ENCODE results near the gene FBXW5. TPM values are rescaled to one million over a fixed set of nuclear protein-coding genes. Genes with fewer than 3 reads are reported as not detected.

Gene FBXW5
- total and polyA plus RNA-seq, 5 donors = 108 to 150 (median 122) TPM

DNA sequence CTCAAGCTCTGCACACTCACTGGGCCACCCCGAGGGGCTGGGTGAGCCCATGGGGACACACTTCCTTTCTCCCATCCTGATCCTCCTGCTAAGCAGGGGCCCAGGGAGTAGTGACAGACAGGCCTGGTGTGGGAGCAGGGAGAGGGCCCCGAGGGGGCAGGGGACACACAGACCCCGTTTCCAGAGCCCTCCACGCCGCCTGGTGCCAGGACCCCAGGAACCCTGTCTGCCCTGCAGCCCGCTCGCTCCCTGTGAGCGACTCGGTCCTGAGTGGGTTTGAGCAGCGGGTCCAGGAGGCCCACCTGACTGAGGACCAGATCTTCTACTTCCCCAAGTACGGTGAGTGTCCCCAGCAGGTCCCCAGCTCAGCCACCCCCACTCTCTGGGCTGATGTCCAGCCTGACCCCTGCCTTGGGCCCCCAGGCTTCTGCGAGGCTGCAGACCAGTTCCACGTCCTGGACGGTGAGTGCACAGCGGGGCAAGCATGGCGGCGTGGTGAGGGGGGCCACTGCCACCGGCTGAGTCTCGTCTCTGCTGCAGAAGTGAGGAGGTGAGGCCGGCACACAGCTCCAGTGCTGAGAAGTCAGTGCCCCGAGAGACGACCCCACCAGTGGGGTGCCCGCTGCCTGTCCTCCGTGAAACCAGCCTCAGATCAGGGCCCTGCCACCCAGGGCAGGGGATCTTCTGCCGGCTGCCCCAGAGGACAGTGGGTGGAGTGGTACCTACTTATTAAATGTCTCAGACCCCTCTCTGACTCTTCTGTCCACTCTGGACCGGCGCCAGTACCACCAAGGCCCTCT lies 1.9 kb upstream of the FBXW5 start:
- DNase-seq (peak in 2 of 3 donors; percentile 60 to 71), ATAC-seq (no peak)
- Histone ChIP-seq H3K4me3 (ENCODE audit: low read length) (no peak overlapping the region), H3K4me1 (ENCODE audit: control insufficient read depth, insufficient read depth, low read length) (no peaks in the 10 kb centered on the region), H3K27me3 (ENCODE audit: control insufficient read depth, insufficient read depth) (no peaks in the 10 kb centered on the region), H3K27ac (ENCODE audit: low read length) (no peak overlapping the region), H3K9me3 (ENCODE audit: control insufficient read depth, low read length) (no peaks in the 10 kb centered on the region)
- WGBS = 76% methylated on average over 27 of the region's 27 CpGs
- intact Hi-C loops (cut with DNase I) = loop anchor here in 3 of 4 donors (5.0 to 10.0 kb wide), 7 partner anchors 36 to 152 kb away; partner anchors contain the start of genes ABCA2 (in 1 of the 3), AJM1 (in 1 of the 3), CCDC183 (in 1 of the 3) and FUT7 (in 1 of the 3)

DNA sequence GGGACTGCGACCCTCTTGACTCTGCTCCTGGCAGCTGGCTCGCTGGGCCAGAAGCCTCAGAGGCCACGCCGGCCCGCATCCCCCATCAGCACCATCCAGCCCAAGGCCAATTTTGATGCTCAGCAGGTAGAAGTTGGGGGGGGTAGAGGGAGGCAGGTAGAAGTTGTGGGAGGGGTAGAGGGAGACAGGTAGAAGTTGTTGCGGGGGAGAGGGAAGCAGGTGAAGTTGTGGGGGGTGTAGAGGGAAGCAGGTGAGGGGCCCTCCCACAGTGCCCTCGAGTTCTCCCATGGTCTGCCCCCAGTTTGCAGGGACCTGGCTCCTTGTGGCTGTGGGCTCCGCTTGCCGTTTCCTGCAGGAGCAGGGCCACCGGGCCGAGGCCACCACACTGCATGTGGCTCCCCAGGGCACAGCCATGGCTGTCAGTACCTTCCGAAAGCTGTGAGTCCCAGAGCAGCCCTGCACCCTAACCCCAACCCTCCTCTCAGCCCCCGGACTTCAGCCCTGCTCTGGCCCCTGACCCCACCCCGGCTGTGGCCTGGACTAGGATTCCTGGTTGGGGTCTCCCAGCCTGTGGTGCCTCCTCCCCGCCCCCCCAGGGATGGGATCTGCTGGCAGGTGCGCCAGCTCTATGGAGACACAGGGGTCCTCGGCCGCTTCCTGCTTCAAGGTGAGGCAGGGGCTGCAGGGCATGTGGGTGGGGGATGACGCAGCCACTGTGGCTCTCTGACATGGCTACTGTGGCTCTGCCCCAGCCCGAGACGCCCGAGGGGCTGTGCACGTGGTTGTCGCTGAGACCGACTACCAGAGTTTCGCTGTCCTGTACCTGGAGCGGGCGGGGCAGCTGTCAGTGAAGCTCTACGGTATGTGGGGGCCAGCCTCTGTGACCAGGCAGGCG lies 1.0 kb upstream of the FBXW5 start:
- Histone ChIP-seq H3K4me1 (ENCODE audit: control insufficient read depth, insufficient read depth, low read length) (no peaks in the 10 kb centered on the region), H3K27ac (ENCODE audit: low read length) (no peak overlapping the region), H3K4me3 (ENCODE audit: low read length) (no peak overlapping the region), H3K27me3 (ENCODE audit: control insufficient read depth, insufficient read depth) (no peaks in the 10 kb centered on the region), H3K9me3 (ENCODE audit: control insufficient read depth, low read length) (no peaks in the 10 kb centered on the region)
- DNase-seq (peak; percentile 50 to 76 (median 68)), ATAC-seq (no peak)
- intact Hi-C loops (cut with DNase I) = loop anchor here in 3 of 4 donors (5.0 to 10.0 kb wide), 7 partner anchors 37 to 151 kb away; partner anchors contain the start of genes ABCA2 (in 1 of the 3), AJM1 (in 1 of the 3), CCDC183 (in 1 of the 3) and FUT7 (in 1 of the 3)
- 89% methylated on average over 30 of the region's 30 CpGs for WGBS

DNA sequence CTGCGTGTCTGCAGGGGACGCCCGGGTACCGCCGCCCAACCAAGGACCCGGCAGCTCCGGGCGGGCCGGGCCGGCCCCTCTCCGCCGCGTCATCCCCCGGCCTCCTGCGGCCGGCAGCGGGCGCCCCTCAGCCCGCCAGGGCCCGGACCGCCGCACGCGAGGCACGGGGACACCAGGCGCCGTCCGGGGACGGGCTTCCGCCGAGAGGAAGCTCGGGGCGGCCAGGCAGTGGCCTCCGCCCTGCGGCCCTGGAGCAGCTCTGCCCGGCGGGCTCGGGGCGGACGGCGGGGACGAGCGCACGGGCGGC lies 373 bp downstream of the FBXW5 start:
- peak overlapping the region; percentile 75 for H3K4me3 ChIP-seq (ENCODE audit: low read length)
- intact Hi-C loops (cut with DNase I) = loop anchor here in 3 of 4 donors (5.0 to 10.0 kb wide), 7 partner anchors 62 to 152 kb away; partner anchors contain the start of genes PHPT1 (in 2 of the 3), TMEM141 (in 2 of the 3), AJM1 (in 1 of the 3) and CCDC183 (in 1 of the 3)
- ATAC-seq = peak; percentile 12 to 31
- no peaks in the 10 kb centered on the region for H3K27me3 ChIP-seq (ENCODE audit: control insufficient read depth, insufficient read depth)
- no peaks in the 10 kb centered on the region for H3K4me1 ChIP-seq (ENCODE audit: control insufficient read depth, insufficient read depth, low read length)
- H3K9me3 ChIP-seq (ENCODE audit: control insufficient read depth, low read length) = no peaks in the 10 kb centered on the region
- peak overlapping the region; percentile 93 for H3K27ac ChIP-seq (ENCODE audit: low read length)
- DNase-seq = no peak
- under 1% methylated on average over 45 of the region's 45 CpGs for WGBS

DNA sequence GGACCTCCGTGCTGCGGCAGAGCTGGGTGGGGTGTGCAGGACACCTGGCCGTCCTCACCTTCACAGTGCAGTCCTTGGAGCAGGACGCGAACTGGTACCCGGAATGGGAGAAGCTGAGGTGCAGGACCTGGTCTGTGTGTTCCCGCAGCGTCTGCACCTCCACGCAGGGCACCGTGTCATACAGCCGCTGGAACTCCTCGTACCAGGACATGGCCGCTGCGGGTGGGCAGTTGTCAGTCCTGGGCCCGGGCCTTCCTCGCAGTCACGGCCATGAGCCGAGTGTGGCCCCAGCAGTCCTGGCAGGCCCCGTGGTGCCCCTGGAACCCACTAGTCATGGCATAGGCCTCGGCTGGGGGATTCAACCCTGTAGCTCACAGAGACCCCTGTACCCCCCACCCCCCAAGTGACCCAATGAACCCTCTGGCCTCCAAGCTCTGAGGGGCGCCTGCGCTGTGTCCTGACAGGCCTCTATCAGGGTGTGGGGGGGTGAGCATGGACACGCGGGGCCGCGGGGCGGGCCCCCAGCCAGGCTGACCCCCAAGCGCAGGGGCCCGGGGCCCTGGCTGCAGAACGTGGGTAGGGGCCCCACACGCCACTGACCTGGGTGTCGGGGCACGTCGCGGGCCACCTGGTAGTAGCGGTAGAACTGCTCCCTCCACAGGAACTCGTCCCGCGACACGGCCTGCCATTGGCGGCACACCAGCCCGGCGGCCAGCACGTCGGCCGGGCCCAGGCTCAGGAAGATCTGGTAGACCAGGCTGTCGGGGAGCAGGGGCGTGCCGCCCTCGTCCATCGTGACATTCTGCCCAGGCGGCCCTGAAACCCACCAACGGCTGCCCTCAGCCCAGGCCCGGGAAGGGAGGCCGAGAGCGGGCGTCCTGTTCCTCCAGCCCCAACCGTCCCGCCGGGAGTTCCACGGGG lies 987 bp downstream of the FBXW5 start:
- ATAC-seq = peak in 1 of 2 donors; percentile 0
- WGBS = 19% methylated on average over 61 of the region's 61 CpGs
- Histone ChIP-seq H3K4me1 (ENCODE audit: control insufficient read depth, insufficient read depth, low read length) (no peaks in the 10 kb centered on the region), H3K4me3 (ENCODE audit: low read length) (peak overlapping the region; percentile 75), H3K27ac (ENCODE audit: low read length) (peak overlapping the region; percentile 93), H3K27me3 (ENCODE audit: control insufficient read depth, insufficient read depth) (no peaks in the 10 kb centered on the region), H3K9me3 (ENCODE audit: control insufficient read depth, low read length) (no peaks in the 10 kb centered on the region)
- peak in 2 of 3 donors; percentile 60 to 65 for DNase-seq
- intact Hi-C loops (cut with DNase I) = loop anchor here in 3 of 4 donors (5.0 to 10.0 kb wide), 7 partner anchors 61 to 151 kb away; partner anchors contain the start of genes PHPT1 (in 2 of the 3), TMEM141 (in 2 of the 3), AJM1 (in 1 of the 3) and CCDC183 (in 1 of the 3)

DNA sequence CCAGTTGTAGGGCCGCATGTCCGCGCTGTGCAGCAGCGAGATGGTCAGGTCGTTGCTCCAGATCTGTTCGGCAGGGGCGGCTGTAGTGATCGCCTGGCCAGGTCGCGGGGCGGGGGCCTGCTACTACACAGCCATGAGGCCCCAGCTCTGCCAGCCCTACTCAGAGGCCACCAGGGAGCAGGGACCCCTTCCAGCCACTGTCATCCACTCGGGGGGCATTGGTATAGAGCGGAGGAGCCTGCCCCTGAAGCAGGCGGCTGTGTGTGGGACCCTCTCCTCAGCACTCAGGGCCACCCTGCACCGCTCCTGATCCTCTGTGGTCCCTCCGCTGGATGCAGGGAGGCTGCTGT lies 1.7 kb downstream of the FBXW5 start:
- 92% methylated on average over 16 of the region's 16 CpGs for whole genome bisulfite sequencing
- intact Hi-C loops (cut with DNase I) = loop anchor here in 3 of 4 donors (5.0 to 10.0 kb wide), 7 partner anchors 61 to 151 kb away; partner anchors contain the start of genes PHPT1 (in 2 of the 3), TMEM141 (in 2 of the 3), AJM1 (in 1 of the 3) and CCDC183 (in 1 of the 3)
- H3K9me3 ChIP-seq (ENCODE audit: control insufficient read depth, low read length) = no peaks in the 10 kb centered on the region
- no peaks in the 10 kb centered on the region for H3K4me1 ChIP-seq (ENCODE audit: control insufficient read depth, insufficient read depth, low read length)
- H3K27ac ChIP-seq (ENCODE audit: low read length) = no peak overlapping the region
- ATAC-seq (no peak), DNase-seq (peak in 1 of 3 donors; percentile 53)
- H3K27me3 ChIP-seq (ENCODE audit: control insufficient read depth, insufficient read depth) = no peaks in the 10 kb centered on the region
- no peak overlapping the region for H3K4me3 ChIP-seq (ENCODE audit: low read length)

DNA sequence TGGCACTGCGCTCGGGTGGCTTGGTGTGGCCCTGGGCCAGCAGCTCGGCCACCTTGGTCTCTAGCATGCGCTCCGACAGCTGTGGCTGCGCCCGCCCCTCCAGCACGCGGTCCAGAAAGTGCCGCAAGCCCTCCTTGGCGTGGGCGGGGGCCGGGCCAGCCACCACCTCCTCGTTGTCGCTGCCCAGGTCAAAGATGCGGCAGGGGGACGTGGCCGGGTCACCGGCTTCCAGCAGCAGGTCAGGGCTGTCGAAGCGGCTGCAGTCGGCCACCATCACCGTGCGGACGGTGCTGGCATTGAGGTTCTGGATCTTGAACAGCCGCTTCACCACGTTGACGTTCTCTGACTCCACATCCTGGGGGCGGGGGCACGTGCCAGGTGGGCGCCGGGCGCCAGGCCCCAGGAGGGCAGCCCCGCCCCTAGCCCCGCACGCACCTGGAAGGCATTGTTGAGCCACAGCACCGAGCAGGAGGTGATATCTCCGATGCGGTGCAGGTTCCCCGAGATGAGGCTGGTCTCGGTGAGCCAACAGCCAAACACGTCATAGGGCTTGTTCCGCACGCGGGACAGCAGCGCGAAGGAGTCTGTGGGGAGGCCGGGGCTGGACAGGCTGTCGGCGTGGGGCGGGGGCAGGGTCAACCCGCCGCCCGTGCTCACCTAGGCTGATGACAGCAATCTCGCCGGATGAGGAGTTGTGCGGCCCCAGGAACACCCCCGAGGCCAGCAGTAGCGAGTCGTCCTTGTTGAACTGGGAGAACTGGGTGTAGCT lies 2.2 kb downstream of the FBXW5 start:
- Histone ChIP-seq H3K27ac (ENCODE audit: low read length) (no peak overlapping the region), H3K9me3 (ENCODE audit: control insufficient read depth, low read length) (no peaks in the 10 kb centered on the region), H3K4me3 (ENCODE audit: low read length) (no peak overlapping the region)

DNA sequence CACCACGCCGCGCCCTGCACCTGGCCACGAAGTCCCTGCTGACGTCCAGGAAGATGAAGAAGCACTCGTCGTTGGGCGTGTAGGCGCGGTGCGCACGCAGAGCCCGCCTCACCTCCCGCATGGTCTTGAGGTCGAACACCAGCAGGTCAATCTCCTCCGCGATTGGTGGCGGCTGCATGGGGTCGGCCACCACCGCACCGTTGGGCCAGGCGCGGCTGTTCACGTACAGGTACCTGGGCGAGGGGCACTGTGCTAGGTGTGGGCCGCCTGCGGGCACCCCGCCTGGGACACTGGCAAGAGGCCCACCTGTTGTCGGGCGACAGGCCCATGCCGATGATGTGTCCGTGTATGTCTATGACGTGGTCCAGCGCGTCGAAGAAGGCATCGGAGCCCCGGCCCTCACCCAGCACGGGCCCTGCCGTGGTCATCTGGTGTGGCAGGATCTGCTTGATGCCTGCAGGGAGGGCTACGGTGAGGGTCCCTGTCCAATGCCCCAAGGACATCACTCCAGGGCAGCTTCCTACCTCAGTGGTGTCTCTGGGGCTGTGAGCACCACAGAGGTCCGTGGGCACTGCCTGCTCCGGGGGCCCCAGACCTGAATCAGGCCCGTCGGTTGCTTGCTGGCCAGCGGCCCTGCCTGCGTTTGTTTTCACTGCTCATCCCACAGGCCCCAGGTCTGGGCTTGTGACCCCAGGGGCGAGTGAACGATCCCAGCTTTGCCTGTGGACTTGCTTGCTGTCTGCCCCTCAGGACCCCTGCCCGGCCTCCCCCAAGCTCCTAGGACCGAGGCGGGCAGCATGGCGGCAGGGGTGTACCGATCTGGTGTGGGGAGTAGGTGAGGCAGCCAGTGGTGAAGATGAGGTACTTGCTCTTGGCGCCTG lies 3.1 kb downstream of the FBXW5 start:
- Histone ChIP-seq H3K4me3 (ENCODE audit: low read length) (no peak overlapping the region), H3K9me3 (ENCODE audit: control insufficient read depth, low read length) (no peaks in the 10 kb centered on the region), H3K27ac (ENCODE audit: low read length) (no peak overlapping the region), H3K4me1 (ENCODE audit: control insufficient read depth, insufficient read depth, low read length) (no peaks in the 10 kb centered on the region), H3K27me3 (ENCODE audit: control insufficient read depth, insufficient read depth) (no peaks in the 10 kb centered on the region)
- ATAC-seq (no peak), DNase-seq (peak; percentile 22 to 71 (median 59))
- WGBS = 95% methylated on average over 55 of the region's 55 CpGs
- intact Hi-C loops (cut with DNase I) = loop anchor here in 3 of 4 donors (5.0 to 10.0 kb wide), 7 partner anchors 59 to 149 kb away; partner anchors contain the start of genes PHPT1 (in 2 of the 3), TMEM141 (in 2 of the 3), AJM1 (in 1 of the 3) and CCDC183 (in 1 of the 3)

More for the DNA sequence above, 2.2 kb downstream of the FBXW5 start:
- intact Hi-C loops (cut with DNase I) = loop anchor here in 3 of 4 donors (5.0 to 10.0 kb wide), 7 partner anchors 60 to 150 kb away; partner anchors contain the start of genes PHPT1 (in 2 of the 3), TMEM141 (in 2 of the 3), AJM1 (in 1 of the 3) and CCDC183 (in 1 of the 3)
- H3K4me1 ChIP-seq (ENCODE audit: control insufficient read depth, insufficient read depth, low read length) = no peaks in the 10 kb centered on the region
- ATAC-seq (no peak), DNase-seq (peak in 2 of 3 donors; percentile 70 to 71)
- no peaks in the 10 kb centered on the region for H3K27me3 ChIP-seq (ENCODE audit: control insufficient read depth, insufficient read depth)
- WGBS = 94% methylated on average over 60 of the region's 60 CpGs

DNA sequence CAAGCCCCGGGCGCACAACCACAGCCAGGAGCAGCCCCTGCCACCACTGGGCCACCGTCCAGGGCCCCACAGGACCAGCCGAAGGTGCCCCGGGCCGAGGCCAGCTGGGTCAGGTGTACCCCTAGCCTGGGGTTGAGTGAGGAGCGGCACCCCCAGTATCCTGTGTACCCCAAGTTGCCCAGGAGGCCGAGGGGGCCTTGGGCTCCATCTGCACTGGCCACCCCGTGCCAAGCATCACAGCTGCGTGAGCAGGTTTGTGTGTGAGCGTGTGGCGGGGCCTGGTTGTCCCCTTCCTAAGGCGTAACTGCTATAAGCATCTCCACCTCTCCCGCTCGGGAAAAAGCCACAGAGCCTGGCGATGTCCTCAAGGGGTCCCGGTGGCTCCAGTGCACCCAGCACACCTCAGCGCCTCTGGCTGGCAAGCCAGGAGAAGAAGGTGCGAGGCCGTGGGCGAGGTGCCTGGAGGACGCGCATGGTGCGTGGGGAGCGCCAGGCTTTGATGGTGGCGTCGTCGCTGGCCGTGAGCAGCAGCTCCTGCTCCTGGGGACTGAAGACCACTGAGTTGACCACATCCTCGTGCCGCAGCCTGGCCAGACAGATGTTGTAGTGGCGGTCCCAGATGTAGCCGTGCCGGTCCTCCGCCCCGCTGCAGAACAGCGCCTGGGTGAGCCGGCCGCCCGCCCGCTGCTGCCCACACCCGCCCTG lies 3.9 kb downstream of the FBXW5 start:
- ATAC-seq (no peak), DNase-seq (peak; percentile 15 to 67 (median 51))
- no peaks in the 10 kb centered on the region for H3K4me1 ChIP-seq (ENCODE audit: control insufficient read depth, insufficient read depth, low read length)
- WGBS = 93% methylated on average over 42 of the region's 42 CpGs
- intact Hi-C loops (cut with DNase I) = loop anchor here in 3 of 4 donors (5.0 to 10.0 kb wide), 7 partner anchors 58 to 148 kb away; partner anchors contain the start of genes PHPT1 (in 2 of the 3), TMEM141 (in 2 of the 3), AJM1 (in 1 of the 3) and CCDC183 (in 1 of the 3)
- H3K4me3 ChIP-seq (ENCODE audit: low read length) = no peak overlapping the region
- no peaks in the 10 kb centered on the region for H3K27me3 ChIP-seq (ENCODE audit: control insufficient read depth, insufficient read depth)
- H3K9me3 ChIP-seq (ENCODE audit: control insufficient read depth, low read length) = no peaks in the 10 kb centered on the region
- H3K27ac ChIP-seq (ENCODE audit: low read length) = peak overlapping the region; percentile 22

All from right cardiac atrium (tissue), 5 donors.